ENCODE data around the gene KCTD2. TPM values are rescaled to one million over a fixed set of nuclear protein-coding genes. Genes with fewer than 3 reads are reported as not detected.

The KCTD2 gene
- total and polyA plus RNA-seq, 9 of the 15 experiments (the other 6 are each of a cell fraction or from before 2014, with no cell fraction given): 1.7 to 32.9 (median 15.8) TPM

- TF ChIP-seq, protein P1, sequence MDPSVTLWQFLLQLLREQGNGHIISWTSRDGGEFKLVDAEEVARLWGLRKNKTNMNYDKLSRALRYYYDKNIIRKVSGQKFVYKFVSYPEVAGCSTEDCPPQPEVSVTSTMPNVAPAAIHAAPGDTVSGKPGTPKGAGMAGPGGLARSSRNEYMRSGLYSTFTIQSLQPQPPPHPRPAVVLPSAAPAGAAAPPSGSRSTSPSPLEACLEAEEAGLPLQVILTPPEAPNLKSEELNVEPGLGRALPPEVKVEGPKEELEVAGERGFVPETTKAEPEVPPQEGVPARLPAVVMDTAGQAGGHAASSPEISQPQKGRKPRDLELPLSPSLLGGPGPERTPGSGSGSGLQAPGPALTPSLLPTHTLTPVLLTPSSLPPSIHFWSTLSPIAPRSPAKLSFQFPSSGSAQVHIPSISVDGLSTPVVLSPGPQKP (CRISPR knock-in tag; IDR thresholded peaks at IDR 0.05): no peak
- no peak for TF ChIP-seq ZNF12 (CRISPR knock-in tag; IDR thresholded peaks at IDR 0.05)
- no peak for TF ChIP-seq ZNF143 (CRISPR knock-in tag; IDR thresholded peaks at IDR 0.05)
- no peak for TF ChIP-seq ILK (tag; IDR thresholded peaks at IDR 0.05; ENCODE audit: borderline replicate concordance, low read depth)
- TF ChIP-seq KHSRP (IDR thresholded peaks at IDR 0.05): no peak
- TF ChIP-seq SMAD2 (IDR thresholded peaks at IDR 0.05; ENCODE audit: low read depth, low read length): no peak
Measured at GRCh38 chr17:75004371-75004770, 42.7 kb upstream of the KCTD2 start (continued).

GRCh38 chr17:75005291-75005690 is 41.7 kb upstream of the KCTD2 start:
- no peaks in the 10 kb centered on the region for H3K79me2 ChIP-seq (ENCODE audit: control insufficient read depth, insufficient read depth, low read length)
- ChIA-PET POLR2A (interaction anchor here (0.6 to 7.2 kb wide), 9 partner anchors 11 to 121 kb away, joined by 3 to 56 read pairs (median 4); partner anchors contain the start of genes CDR2L and OTOP3), CTCF (ENCODE audit: low intra/inter-chr PET ratio) (interaction anchor here (2.5 kb wide), 1 partner anchor 44 kb away, joined by 40 read pairs; no protein-coding TSS in a partner anchor)
- H3K4me1 ChIP-seq (replicated peaks in 1 of 2; ENCODE audit: control insufficient read depth in 2 of 2, insufficient read depth in 2 of 2, low read length in 2 of 2): peaks cover 8 to 25% of the 10 kb centered on the region in 2 experiments; a peak in 4 of 5 replicates
- H2AFZ ChIP-seq (ENCODE audit: low read depth, low read length): no peak overlapping the region
- peaks cover 3% of the 10 kb centered on the region for H3K9me1 ChIP-seq (ENCODE audit: control insufficient read depth, insufficient read depth, low read length)
- H3K4me2 ChIP-seq (ENCODE audit: insufficient read depth, low read length): no peak overlapping the region
- intact Hi-C loops (cut with micrococcal nuclease) (loop anchor here (10.0 kb wide), 1 partner anchor 80 kb away; the partner anchor contains the start of genes OTOP2 and USH1G), in situ Hi-C loops (cut with MboI) (no loop called here)
- no peaks in the 10 kb centered on the region for H3K9me3 ChIP-seq (replicated peaks; ENCODE audit: control insufficient read depth, insufficient read depth, low read depth, low read length)
- DNase-seq (ENCODE audit: extremely low read depth in 1 of 4, low spot score in 3 of 4) (no peak), FAIRE-seq (no peak), ATAC-seq (no peak)
- H3K36me3 ChIP-seq (ENCODE audit: control insufficient read depth, insufficient read depth, low read length): peaks cover 15% of the 10 kb centered on the region; the same call in 1 of the 3 replicates
- BruUV-seq (replicated peaks): TSS peak; percentile 38
- no peak overlapping the region for H3K27ac ChIP-seq (ENCODE audit: extremely low read depth, low read depth, low read length)
- H3K4me3 ChIP-seq: no peak overlapping the region
- no peaks in the 10 kb centered on the region for H3K27me3 ChIP-seq (ENCODE audit: control insufficient read depth in 2 of 2, insufficient read depth in 2 of 2, low read length in 2 of 2)
- H4K20me1 ChIP-seq (replicated peaks; ENCODE audit: control insufficient read depth, insufficient read depth, low read length): no peaks in the 10 kb centered on the region
- WGBS (ENCODE audit: insufficient coverage, low coverage, missing lambda C conversion rate): 69% methylated on average over 8 of the region's 8 CpGs
- TF ChIP-seq GATAD2A (IDR thresholded peaks at IDR 0.05) (no peak), ZNF77 (CRISPR knock-in tag; IDR thresholded peaks at IDR 0.05) (no peak), MXI1 (IDR thresholded peaks at IDR 0.05; ENCODE audit: low read depth, low read length) (no peak), POLR2H (tag; IDR thresholded peaks at IDR 0.05; ENCODE audit: low read depth) (no peak)
- H3K9ac ChIP-seq (ENCODE audit: insufficient read depth in 1 of 2, low read depth in 2 of 2, low read length in 2 of 2): no peak overlapping the region
